ENCODE measurements around the gene FAM170B.

The FAM170B gene

DNA sequence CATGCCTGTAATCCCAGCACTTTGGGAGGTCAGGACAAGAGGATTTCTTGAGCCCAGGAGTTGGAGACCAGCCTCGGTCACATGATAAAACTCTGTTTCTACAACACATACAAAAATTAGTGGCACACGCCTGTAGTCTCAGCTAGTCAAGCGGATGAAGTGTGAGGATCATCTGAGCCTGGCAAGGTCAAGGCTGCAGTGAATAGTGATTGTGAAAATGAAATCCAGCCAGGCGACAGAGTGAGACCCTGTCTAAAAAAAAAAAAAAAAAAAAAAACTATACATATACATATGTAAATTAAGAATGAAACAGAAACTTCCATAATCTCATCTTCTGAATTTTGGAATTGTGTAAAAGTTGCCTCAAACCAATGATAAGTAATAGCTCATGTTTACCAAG lies 18.2 kb upstream of the FAM170B start:
- DNase-seq (ENCODE audit: low read depth in 2 of 2): no peak

DNA sequence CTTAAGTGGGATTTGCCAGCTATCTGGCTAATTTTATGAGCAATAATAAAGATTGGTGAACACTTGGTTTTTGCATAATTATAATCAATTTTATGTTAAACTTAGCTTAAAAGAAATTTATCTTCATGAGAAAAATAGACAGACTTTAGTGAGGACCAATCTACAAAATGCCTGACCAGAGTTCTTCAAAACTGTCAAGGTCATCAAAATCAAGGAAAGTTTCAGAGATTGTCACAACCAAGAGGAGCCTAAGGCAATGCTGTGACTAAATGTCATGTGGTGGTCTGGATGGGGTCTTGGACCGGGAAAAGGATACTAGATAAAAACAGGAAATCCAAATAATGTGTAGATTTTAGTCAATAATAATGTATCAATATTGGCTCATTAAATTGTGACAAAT lies 17.7 kb upstream of the FAM170B start:
- no peak for DNase-seq (ENCODE audit: low read depth in 2 of 2)

DNA sequence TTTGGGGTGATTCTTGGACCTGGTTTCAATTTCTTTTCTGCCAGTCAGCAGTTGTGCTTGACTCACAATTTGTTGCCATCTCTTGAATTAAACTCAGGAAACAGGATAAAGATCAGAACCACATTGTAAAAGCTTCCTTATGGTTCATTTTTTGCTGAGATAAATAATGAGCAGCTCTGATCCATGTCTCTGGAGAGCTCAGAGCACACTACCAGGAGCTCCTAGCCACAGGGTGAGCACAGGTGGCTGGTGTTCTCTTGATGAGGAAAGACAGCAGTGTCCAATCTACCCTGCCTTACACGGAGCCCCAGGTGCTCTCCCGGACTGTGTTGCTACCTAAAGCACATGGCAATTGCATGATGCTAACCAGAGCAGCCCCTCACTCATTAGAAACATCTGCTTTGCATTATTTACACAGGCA lies 17.2 kb upstream of the FAM170B start:
- no peak for DNase-seq (ENCODE audit: low read depth in 2 of 2)

DNA sequence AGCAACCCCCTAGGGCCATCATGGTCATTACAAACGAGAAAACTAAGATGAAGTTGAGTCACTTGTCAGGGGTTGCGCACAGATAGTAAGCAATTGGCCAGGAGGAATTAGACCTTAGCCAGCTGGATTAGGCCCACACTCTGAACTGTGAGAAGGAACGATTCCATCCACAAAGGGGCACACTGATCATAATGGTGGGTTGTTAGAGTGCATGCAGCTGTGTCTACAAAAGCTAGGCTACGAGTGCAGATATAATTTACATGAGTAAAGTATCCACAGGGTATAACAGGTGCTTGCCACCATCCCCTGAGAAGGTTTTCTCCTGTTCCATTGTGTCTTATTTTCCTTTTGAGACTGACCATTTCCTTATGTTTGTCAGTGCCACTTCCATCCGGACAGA lies 16.6 kb upstream of the FAM170B start:
- DNase-seq (ENCODE audit: low read depth in 2 of 2): no peak

DNA sequence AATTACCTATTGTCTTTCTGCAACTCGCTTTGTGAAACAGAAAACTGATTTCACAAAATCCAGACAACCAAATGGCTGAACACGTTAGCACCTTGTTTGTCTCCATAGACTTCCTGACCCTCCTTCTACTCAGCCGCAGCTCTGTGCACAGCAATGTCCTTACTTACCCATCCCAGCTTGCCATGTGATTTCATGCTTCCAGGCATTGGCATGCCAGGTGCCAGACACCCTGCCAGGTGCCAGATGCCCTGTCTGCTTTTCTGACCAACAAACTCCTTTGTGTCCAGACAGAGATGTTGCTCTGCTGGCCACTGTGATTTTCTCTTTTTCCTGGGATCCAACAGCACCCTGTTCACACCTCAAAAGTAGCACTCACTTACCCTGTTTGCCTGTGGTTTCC lies 16.1 kb upstream of the FAM170B start:
- no peak for DNase-seq (ENCODE audit: low read depth in 2 of 2)

DNA sequence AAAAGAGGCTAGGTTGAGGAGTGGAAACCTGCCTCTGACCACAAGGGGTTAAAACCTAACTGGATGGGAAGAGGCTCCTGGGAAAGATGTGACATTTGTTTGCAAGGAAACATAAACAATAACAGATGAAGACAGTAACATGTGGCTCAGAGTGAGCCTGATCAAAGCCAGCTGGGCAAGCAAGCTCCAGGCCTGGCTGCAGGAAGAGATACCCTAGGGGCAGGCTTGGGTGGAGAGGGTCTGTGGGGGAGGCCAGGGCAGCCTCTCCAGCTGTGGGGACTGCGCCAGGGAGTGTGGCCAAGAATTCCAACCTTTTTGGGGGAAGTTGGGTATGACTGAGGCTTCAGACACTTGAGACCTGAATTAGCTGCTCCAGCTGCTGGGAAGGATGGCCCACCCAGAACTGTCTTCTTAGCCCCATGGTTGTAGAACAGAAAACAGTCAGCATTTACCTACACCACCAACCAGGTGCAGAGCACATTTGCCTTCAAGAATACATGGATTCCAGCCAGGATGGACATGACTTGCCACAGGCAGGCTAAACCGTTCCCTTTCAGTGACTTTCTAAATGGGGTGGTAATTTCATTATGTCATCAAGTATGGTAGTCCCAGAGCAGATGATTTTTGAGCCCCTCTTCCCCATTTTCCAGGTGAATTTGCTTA lies 10.4 kb upstream of the FAM170B start:
- no peak for DNase-seq (ENCODE audit: low read depth in 2 of 2)

DNA sequence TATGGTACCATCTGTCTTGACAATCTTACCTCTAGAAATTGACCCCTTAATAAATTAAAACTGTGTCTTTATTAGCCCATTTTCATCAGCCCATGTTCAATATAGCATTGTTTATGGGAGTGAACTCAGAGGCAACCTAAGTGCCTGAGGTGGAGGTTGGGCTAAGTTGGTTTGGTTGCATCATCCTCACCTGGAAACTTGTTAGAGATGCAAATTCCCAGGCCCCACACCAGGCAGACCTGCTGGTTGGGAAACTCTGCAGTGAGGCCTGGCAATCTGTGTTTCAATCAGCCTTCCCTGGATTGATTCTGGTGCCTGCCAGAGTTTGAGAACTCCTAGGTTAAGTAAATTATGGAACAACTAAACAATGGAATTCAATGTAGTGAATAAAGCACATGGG lies 9.4 kb upstream of the FAM170B start:
- no peak for DNase-seq (ENCODE audit: low read depth in 2 of 2)

DNA sequence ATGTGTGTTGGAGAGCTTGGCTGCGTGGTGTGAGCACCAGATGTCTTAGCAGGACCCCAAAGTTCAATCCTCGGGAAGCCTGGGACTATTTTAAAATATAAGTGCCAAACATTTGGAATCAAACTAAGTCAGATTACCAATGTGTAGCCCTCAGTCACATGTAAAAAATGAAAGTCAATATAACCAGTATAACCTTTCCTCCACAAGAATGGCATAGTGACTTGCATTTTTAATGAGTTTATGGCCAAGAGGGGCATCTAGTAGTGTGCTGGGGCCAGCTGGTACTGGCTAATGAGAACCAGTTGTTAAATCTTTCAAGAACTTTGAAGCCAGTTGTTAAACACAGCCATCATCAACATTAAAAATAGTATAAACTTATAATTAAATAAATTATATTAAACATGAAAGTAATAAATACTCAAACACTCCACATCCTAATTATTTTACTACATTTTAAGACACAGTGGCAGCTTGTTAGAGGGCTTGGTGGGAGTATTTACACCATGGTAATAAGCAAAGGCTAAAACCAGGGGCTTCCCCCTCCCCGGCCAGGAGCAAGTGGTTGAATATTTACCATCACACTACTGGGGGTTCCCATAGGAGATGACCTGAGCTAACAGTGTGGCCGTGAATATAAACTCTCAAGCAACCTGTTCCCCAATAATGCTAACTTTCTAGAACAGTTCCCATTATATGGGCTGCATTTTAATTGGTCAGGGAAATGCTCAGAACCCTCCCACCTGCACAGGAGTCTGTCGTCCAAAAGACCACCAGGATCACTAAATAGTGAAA lies 7.9 kb upstream of the FAM170B start:
- no peak for DNase-seq (ENCODE audit: low read depth in 2 of 2)

DNA sequence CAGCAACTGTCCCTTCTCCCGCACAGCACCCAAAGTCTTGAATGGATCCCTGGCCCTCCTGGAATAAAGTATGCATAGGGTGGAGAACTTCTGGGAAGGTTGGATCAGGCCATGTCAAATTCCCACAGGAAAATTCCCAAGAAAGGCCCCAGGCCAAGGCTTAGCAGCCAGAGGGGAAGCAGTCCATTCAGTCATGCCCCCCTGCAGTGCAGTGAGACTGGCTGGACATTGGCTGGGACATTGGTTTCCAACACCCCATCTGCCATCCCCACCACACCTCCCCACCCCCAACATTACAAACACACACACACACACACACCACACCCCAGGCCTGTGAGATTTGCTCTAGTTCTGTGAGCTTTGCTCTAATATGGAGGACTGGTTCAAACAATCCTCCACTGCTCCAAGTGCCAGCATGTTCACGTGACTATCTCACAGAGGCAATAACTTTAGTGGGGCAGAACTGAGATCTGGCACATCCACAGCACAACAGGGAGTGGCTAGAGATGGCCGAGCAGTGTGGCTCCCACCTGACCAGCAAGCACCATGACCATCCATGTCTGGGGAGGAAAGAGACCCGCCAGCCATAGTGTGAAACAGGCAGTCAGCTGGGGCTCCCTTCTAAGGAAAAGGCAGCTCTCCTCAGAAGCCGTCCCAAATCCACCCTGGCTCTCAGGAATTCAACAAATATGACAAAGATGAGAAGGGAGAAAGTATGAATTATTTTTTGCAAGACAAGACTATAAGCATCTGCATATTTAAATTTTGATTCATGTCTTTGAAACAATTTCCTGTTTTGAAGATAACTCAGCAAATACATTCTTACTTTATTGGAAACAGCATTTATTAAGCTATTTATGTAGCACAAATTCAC lies 6.7 kb upstream of the FAM170B start:
- no peak for DNase-seq (ENCODE audit: low read depth in 2 of 2)

DNA sequence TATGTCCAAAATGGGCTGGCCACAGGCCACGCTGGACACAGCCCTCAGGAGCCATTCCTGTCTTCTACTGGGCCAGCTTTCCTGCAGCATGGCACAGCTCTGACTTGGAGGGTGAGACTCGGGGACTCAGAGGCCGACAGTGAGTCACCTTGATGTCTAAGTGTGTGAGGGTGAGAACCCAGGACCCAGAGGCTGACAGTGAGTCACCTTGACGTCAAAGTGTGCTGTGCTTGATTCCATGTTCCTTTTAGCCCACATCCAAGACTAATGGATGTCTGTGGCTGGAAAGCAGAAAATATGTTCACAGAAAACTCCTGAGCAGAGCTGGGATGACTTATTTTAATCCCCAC lies 6.0 kb upstream of the FAM170B start:
- no peak for DNase-seq (ENCODE audit: low read depth in 2 of 2)

DNA sequence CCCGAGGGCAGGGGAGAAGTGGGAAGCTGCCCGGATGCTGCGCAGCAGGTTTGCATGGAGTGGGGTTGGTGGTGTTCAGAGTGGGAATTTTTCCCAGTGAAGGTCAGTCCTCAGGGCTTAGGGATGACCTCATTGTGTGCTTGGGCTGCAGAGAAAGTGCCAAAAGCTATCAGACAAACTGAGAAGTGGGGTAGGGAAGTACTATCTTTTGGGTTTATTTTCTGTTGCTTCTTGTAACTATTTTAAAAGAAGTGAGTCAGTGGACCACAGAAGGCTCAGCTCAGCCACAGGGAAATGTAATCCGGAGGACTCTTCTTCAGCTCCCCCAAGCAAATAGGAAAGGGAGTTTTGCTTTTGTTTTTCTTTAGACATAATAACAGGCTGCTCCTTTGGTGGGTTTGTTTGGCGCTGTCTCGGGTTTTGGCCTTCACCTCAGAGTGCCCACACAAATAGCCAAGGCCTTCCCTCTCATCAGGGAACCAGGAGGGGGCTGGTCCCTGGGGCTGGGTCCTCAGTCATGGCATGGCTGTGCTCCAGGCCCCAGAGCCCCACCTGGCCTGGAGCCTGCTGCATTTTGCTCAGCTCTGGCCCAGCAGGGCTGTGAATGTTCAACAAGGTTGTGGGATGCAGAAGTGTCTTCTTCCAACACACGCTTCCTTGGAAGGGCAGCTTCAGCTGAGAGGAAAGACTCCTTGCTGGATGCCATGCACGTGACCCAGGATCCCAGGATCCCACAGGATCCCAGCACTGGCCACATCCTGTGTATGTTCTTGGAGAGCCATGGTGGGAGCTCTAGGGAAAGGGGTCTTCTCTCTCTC lies 5.4 kb upstream of the FAM170B start:
- DNase-seq (ENCODE audit: low read depth in 2 of 2): no peak

DNA sequence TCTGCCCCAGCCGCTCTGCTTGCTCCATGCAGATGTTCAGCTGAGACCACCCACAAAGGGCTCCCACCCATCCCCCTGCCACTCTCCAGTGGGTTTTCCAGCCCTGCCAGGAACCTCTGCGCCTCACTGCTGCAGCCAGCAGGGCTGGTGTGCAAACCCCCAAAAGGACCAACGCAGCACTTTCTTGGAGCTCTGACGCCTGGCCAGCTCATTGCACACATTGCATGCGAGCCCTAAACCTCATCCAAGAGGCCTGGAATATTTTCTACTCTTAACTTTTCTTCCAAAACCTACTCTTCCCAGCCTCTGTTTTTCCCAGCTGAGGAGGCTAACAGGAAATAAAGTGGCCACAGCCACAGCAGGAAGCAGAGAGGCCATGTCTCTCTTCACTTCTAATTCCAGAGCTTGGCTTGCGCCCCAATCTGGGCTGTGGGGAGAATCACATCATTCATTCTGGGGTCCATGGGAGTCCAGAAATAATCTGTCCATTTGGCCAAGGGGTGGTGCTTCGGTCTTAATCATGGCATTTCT lies 4.6 kb upstream of the FAM170B start:
- no peak for DNase-seq (ENCODE audit: low read depth in 2 of 2)

DNA sequence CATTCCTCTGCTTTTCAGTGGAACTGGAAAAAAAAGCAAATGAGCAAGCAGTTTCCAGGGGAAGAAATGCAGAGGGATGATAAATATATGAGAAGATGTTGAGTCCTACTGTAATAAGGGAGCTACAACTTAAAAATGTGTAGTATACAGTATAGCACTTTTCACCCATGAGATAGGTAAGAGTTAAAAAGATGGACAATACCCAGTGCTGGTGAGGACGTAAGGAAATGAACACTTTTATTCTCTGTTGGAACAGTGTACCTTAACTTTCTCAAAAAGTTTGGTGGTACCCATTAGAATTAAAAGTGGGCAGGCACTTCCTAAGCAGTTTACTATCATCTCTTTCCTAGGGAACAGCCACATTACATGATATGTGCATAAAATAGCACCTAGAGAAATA lies 2.7 kb upstream of the FAM170B start:
- DNase-seq (ENCODE audit: low read depth in 2 of 2): no peak

DNA sequence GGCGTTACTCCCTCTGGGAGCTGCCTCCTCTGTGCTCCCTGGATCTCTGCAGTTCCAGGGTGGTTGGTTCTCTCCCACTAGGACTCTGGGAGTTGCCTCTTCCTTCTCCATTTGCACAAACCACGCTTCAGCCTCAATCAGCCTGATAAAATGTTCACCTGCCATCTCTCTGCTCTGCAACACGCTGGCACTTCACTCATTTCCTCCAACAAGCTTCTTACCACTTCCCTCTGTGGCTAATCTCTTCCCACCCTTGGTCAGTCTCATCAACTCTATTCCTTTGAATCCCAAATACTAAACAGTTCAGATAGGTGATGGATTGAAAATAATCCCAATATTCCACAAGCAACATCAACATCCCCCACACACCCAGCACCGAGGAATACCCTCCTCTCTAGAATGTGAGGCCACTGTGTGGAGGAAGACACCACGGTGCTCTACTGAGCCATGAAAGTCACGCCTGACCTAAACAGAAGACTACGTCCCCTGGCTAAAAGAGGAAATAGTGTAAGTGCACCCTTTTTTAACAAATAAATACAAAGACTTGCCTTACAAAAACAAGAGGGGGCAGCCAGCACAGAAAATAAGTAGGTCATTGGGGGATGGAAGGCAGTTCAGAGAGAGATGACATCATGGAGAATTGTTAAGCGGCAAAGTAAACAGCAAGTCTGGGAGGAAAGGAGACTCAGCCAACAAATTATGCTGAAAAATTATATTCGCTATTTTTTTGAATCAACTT lies 1.9 kb upstream of the FAM170B start:
- DNase-seq (ENCODE audit: low read depth in 2 of 2): no peak

DNA sequence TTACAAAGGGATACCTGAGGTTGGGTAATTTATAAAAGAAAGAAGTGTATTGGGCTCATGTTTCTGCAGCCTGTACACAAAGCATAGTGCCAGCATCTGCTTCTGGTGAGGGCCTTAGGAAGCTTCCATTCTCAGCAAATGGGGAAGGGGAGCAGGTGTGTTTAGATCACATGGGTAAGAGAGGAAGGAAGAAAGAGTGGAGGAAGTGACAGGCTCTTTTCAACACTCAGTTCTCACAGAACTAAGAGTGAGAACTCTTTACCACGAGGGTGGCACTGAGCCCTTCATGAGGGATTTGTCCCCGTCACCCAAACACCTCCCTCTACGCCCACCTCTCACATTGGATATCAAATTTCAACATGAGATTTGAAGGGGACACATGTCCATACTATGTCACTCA lies 506 bp upstream of the FAM170B start:
- DNase-seq (ENCODE audit: low read depth in 2 of 2): no peak

DNA sequence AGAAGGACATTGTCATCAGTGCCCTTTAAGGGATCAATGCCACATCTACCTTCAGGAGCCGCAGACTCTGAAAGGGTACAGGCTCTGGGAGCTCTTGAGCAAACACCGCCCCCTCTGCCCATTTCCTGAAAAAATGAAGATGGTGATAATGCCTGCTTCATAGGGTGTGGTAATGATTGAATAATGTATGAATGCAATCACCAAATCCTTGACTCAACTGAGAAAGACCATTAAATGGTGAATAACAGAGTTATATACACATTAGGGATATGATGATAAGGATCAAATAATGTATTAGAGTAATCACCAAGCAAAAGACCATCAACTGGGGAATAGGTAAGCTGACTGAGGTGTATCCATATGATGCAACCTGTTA lies 1.5 kb downstream of the FAM170B start:
- DNase-seq (ENCODE audit: low read depth in 2 of 2): no peak

DNA sequence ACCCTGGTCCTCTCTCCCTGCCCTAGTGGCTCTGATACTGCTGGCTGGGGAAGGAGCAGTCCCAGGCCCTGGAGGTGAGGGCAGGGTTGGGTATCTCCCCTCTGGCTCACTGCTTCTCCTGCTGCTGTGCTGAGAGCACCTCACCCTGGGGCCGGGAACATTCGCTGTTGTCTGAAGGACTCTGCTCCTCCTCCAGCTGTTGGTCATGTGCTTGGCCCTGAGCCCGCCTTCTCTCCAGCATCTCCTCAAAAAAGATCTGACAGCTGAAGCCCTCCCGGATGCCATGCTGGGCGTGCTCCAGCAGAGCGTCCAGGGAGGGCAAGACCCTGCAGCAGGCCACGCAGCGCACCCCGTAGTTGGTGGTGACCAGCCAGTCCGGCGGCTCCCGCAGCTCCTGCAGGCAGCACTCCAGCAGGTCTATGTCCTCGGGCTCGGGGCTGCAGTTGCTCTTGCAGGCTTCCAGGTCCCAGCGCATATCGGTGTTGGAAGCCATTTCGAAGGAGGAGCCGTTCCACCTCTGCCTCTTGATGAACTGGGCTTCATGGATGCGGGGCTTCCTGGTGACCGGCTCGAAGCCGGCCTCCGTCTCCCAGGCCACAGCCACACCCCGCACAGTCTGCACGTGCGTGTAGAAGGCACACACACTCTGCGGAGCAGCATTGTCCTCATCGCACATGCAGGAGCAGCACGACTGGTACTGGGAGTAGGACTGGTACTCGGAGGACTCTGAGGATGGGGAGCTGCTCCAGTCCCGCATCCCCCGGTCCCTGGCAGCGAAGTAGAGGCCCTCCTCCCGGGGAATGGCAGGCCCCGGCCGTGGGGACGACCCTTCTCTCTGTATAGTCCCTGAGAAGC lies 2.1 kb downstream of the FAM170B start:
- DNase-seq (ENCODE audit: low read depth in 2 of 2): no peak

DNA sequence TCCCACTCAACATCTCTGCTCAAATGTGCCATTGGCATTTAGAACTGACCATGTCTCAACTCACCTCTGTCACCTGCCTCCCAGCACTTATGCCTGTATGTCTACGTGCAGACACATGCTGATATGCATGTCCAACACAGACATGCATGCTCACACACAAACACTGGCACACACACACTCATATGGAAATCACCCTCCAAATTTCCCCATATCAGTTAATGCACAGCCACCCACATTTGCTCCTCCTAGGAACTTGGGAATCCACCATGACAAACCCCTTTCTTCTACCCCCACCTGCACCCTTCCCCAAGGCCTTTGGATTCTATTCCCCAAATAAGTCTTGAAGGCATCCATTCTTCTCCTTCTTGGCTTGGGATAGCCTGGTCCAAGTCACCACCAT lies 4.4 kb downstream of the FAM170B start:
- DNase-seq (ENCODE audit: low read depth in 2 of 2): no peak

DNA sequence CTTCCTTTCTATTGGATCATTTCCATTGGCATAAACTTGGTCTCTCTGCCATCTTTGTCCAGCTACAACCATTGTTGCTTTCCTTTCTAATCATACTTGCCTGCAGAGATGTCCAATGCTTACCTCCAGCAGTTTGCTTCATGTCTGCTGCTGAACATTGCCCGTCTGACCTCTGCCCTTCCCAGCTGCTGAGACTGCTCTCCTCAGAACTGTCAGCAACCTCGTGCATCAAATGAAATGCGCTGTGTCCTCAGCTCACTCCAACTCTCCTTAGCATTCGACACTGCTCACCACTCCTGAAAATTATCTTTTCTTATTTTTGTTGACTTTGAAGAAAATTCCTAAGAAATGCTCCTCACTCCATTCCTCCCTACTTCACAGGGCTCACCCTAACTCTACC lies 5.0 kb downstream of the FAM170B start:
- DNase-seq (ENCODE audit: low read depth in 2 of 2): no peak

All from stimulated activated CD8-positive, alpha-beta memory T cell treated with anti-CD3 and anti-CD28 coated beads, Interleukin-2, amount 100 ng/mL, for 48 hours (primary cell).